HG03571 (cell line): ENCODE measurements around the gene CNTNAP2.

Experiments used
- ATAC-seq: cut with Tn5 transposase; IDR thresholded peaks from one replicate; pipeline ENCODE4 v1.9.1; 2021; ENCODE audit not compliant: unreplicated experiment

Gene CNTNAP2

GRCh38 chr7:147878912-147879661 lies 1762.5 kb downstream of the CNTNAP2 start:
- no peak for ATAC-seq

GRCh38 chr7:147885869-147886268 lies 1769.3 kb downstream of the CNTNAP2 start:
- no peak for ATAC-seq

- ATAC-seq, result no peak
Measured at GRCh38 chr7:147894271-147894670, 1777.7 kb downstream of the CNTNAP2 start.

GRCh38 chr7:147896121-147896520 lies 1779.5 kb downstream of the CNTNAP2 start:
- ATAC-seq, result no peak

GRCh38 chr7:147903536-147904218 lies 1787.1 kb downstream of the CNTNAP2 start:
- no peak for ATAC-seq

- no peak for ATAC-seq
Measured at GRCh38 chr7:147904219-147904576, 1787.6 kb downstream of the CNTNAP2 start.

GRCh38 chr7:147909431-147910148 lies 1793.0 kb downstream of the CNTNAP2 start:
- ATAC-seq, result no peak

GRCh38 chr7:147911201-147911601 lies 1794.6 kb downstream of the CNTNAP2 start:
- ATAC-seq, result no peak

- no peak for ATAC-seq
Measured at GRCh38 chr7:147912291-147912690, 1795.7 kb downstream of the CNTNAP2 start.

- no peak for ATAC-seq
Measured at GRCh38 chr7:147912946-147913638, 1796.5 kb downstream of the CNTNAP2 start.

- ATAC-seq, result no peak
Measured at GRCh38 chr7:147915781-147916180, 1799.2 kb downstream of the CNTNAP2 start.

- ATAC-seq, result no peak
Measured at GRCh38 chr7:147916573-147916972, 1800.0 kb downstream of the CNTNAP2 start.

- no peak for ATAC-seq
Measured at GRCh38 chr7:147923841-147924240, 1807.2 kb downstream of the CNTNAP2 start.

- ATAC-seq, result no peak
Measured at GRCh38 chr7:147937428-147937827, 1820.8 kb downstream of the CNTNAP2 start.

- no peak for ATAC-seq
Measured at GRCh38 chr7:147941381-147941780, 1824.8 kb downstream of the CNTNAP2 start.

GRCh38 chr7:147944321-147944720 lies 1827.7 kb downstream of the CNTNAP2 start:
- no peak for ATAC-seq

GRCh38 chr7:147952918-147953317 lies 1836.3 kb downstream of the CNTNAP2 start:
- no peak for ATAC-seq

- ATAC-seq, result no peak
Measured at GRCh38 chr7:147968046-147968610, 1851.5 kb downstream of the CNTNAP2 start.

- ATAC-seq, result no peak
Measured at GRCh38 chr7:147971606-147972110, 1855.1 kb downstream of the CNTNAP2 start.

- ATAC-seq, result no peak
Measured at GRCh38 chr7:147978201-147978600, 1861.6 kb downstream of the CNTNAP2 start.

GRCh38 chr7:147978651-147979050 lies 1862.0 kb downstream of the CNTNAP2 start:
- no peak for ATAC-seq
